Mucosa of rectum (tissue), 2 donors: ENCODE data around the gene MDH1.

ENCODE experiments used
- H3K27ac ChIP-seq, 2 donors: one replicate each; pipeline ENCODE4 v1.7.0; 2013; ENCODE audit warnings: inconsistent platforms in 2 of 2, low read depth in 2 of 2, low read length in 2 of 2
- H3K27me3 ChIP-seq, 2 donors: one replicate each; pipeline ENCODE4 v1.7.0; 2013; ENCODE audit warnings: low read length in 2 of 2; ENCODE audit not compliant: control insufficient read depth in 2 of 2, insufficient read depth in 2 of 2
- H3K36me3 ChIP-seq, 2 donors: one replicate each; pipeline ENCODE4 v1.7.0; 2013; ENCODE audit warnings: low read length in 2 of 2; ENCODE audit not compliant: control insufficient read depth in 2 of 2, insufficient read depth in 2 of 2
- H3K4me1 ChIP-seq, 2 donors: one replicate each; pipeline ENCODE4 v1.7.0; 2013; ENCODE audit warnings: low read length in 2 of 2, mild to moderate bottlenecking in 1 of 2; ENCODE audit not compliant: control insufficient read depth in 2 of 2, insufficient read depth in 2 of 2
- H3K4me3 ChIP-seq, 2 donors: one replicate each; pipeline ENCODE4 v1.7.0; 2013; ENCODE audit warnings: low read length in 2 of 2
- H3K9ac ChIP-seq, 2 donors: one replicate each; pipeline ENCODE4 v1.7.0; 2013; ENCODE audit warnings: low read length in 2 of 2, low read depth in 1 of 2, mild to moderate bottlenecking in 1 of 2
- H3K9me3 ChIP-seq, 2 donors: one replicate each; pipeline ENCODE4 v1.7.0; 2013; ENCODE audit warnings: low read length in 2 of 2; ENCODE audit not compliant: control insufficient read depth in 2 of 2
- donor health status: healthy.
- donor health status: Normal muscosa, but diverticular disease.

MDH1 gene

DNA sequence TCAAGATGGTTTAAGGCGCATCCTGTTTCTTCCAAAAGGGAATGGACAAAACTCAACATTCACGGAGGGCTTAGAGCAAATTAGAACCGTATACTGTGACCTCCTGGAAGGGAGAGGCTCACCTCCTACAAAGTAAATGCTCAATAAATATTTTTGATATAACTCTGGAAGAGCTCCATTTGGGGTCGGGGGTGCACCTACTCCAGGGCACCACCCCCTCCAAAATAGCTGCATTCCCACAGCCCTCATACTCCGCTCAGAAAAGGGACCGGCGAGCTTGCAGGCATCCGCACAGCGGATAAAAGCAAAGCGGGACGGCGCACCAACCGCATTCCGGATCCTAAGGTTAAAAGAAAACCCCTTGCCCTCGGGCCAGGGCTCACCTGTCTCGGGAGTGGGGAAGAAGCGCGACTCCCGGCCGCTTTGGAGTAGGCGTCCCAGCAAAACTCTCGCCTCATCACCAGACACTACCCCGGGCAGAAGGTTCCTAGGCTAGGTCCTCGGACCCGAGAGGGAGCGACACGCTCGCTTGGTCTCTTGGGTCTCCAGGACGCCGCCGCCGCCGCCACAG is 864 bp upstream of the MDH1 start:
- Histone ChIP-seq H3K9me3 (no peaks in the 10 kb centered on the region), H3K9ac (peak overlapping the region; percentile 85 to 96), H3K27ac (peak overlapping the region; percentile 92 to 94), H3K4me1 (peaks cover 4 to 19% of the 10 kb centered on the region in 2 donors), H3K36me3 (peaks cover 0 to 3% of the 10 kb centered on the region in 2 donors), H3K27me3 (no peaks in the 10 kb centered on the region), H3K4me3 (peak overlapping the region; percentile 92 to 100)

DNA sequence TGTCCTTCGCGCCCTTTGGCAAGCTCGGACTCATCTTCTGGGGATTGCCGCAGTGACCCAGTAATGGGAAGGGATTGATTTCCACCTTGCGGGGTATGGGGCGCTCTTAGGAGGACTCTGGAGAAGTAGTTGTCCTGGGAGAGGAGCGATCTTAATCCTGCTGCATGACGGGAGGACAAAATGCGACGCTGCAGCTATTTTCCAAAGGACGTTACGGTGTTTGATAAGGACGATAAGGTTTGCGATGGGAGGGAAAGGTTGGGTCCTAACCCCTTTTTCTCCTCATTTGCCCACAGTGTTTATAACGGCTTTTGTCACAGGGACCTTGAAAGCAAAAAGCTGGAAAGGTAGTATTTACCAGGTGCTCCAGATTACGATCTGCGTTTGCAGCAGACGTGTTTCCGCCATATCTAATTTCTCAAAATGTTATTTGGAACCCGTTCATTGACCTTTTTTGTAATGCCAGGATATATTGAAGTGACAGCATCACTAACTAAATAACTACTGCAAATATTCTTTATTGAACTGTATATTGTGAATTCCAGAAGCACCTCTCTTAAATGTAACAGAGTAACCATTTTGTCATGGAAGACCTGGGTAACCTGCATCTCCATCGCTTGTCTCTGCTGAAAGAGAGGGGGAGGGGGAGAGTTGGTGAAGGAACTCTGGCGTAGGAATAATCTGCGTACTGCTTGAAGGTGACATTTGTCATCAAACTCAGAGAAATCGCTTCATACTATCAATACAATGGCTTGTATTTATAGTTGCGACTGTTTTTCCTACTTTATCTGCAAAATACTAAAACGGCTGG is 590 bp downstream of the MDH1 start:
- peak overlapping the region; percentile 85 to 96 for H3K9ac ChIP-seq
- H3K36me3 ChIP-seq, result peaks cover 4 to 5% of the 10 kb centered on the region in 2 donors
- H3K4me1 ChIP-seq, result peaks cover 4 to 19% of the 10 kb centered on the region in 2 donors
- H3K27ac ChIP-seq, result peak overlapping the region; percentile 92 to 94
- H3K9me3 ChIP-seq, result no peaks in the 10 kb centered on the region
- no peaks in the 10 kb centered on the region for H3K27me3 ChIP-seq
- peak overlapping the region; percentile 92 to 100 for H3K4me3 ChIP-seq

DNA sequence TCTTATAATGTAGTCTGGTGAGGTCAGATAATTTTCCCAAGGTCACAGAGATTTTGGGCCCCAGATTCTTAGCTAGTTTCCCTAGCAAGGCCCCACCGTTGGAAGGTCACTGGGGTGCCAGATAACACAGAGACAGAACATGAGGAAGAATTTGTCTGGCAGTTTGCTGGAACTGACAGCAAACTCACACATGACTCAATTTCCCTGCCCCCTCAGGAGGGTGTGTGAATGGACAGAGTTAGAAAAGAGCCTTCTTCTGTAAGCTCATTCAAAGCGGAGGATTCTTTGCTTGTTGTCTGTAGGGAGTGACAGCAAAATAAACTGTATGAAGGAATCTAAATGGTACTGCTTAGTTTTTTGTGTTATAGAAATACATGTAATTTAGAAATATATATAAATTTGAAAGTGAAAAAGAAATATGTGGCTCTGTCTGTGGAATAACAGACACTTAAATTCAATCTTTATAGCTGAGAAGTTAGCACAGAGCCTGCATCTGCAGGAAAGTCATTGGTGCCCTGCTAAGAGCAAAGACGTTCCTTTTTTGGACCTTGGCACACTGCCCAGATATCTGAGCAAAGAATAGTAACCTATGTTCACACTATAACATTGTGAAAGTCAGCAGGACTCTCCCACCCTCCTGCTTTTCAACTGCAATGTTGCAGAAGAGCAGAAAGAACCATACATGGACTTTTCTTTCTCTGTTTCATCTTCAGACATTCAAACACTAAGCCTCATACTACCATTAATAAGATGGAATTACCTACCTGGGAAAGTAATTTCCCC is 2.1 kb downstream of the MDH1 start:
- Histone ChIP-seq H3K4me3 (no peak overlapping the region), H3K27me3 (no peaks in the 10 kb centered on the region), H3K9me3 (no peaks in the 10 kb centered on the region), H3K27ac (no peak overlapping the region), H3K36me3 (peaks cover 16% of the 10 kb centered on the region in 2 donors), H3K4me1 (peaks cover 4 to 19% of the 10 kb centered on the region in 2 donors), H3K9ac (no peak overlapping the region)

DNA sequence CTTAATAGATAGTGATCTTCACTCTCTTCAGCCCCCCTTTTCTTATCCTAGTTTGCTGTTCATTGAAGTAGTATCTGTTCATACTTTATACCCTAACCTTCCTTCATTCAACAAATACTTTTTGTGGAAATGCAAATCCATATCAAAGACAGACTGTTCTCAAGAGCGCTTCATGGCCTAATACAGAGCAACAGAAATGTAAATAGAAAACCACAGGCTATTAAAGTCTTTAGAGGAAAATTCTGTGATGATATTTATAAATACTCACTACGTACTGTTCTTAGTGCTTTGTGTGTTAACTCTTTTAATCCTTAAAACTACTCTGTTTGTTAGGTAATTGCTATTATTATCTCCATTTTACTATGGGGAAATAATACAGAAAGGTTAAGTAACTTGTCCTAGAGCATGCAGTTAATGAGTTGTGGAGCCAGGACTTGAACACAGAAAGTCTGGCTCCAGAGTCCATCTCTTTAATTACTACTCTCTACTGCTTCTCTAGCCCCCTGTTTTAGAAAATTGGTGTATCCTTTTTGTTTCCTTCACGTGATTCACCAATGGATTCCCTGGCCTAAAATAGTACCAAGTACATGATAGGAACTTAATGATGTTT is 2.9 kb downstream of the MDH1 start:
- no peak overlapping the region for H3K4me3 ChIP-seq
- H3K27ac ChIP-seq, result no peak overlapping the region

DNA sequence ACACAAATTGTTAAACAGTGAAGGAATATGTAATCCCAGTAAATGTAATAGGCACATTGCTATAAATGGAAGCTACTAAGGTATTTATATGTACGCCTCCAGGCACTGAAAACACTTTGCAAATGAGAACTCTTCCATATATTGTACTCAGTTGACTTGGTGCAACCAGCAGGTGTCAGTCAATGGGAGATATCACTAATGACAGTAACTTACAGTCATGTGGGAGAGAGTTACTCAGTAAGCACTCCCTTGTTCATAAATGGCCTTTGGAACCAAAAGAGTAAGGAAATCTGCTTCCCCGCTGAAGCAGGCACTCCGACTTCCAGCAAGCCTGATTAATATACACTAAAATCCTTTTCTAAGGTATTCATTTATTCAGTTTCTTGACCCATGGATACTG is 5.9 kb downstream of the MDH1 start:
- Histone ChIP-seq H3K27ac (no peak overlapping the region), H3K9me3 (no peaks in the 10 kb centered on the region), H3K9ac (no peak overlapping the region), H3K27me3 (no peaks in the 10 kb centered on the region), H3K36me3 (peaks cover 22 to 27% of the 10 kb centered on the region in 2 donors), H3K4me1 (peaks cover 6 to 10% of the 10 kb centered on the region in 2 donors), H3K4me3 (no peak overlapping the region)

More for the DNA sequence above, 2.9 kb downstream of the MDH1 start:
- Histone ChIP-seq H3K9me3 (no peaks in the 10 kb centered on the region), H3K4me1 (peaks cover 9 to 19% of the 10 kb centered on the region in 2 donors), H3K27me3 (no peaks in the 10 kb centered on the region), H3K9ac (no peak overlapping the region), H3K36me3 (peaks cover 16% of the 10 kb centered on the region in 2 donors)

DNA sequence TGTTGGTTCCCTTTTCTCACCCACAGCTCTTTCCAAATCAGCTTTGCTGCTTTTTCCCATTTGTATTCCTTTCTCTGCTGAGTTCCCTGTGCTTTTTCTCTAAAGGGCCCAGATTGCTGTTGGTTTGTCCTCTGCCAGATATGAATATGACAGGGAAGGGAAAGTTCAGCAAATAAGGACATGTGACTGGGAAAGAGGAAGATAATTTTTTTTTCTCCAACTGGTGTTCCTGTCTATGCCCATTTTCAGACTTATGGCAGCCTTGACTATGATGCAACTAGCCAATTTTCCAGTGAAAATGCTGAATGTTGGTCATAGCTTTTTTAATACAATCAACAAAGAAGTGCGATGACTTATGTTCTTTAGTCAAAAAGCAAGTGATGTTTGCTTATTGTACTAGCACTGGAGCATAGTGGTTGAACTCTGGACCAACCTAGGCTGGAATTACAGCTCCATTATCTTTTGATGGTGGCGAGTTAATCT is 7.7 kb downstream of the MDH1 start:
- peaks cover 32 to 37% of the 10 kb centered on the region in 2 donors for H3K36me3 ChIP-seq
- H3K9me3 ChIP-seq, result no peaks in the 10 kb centered on the region
- H3K9ac ChIP-seq, result no peak overlapping the region
- no peak overlapping the region for H3K4me3 ChIP-seq
- no peak overlapping the region for H3K27ac ChIP-seq
- H3K27me3 ChIP-seq, result no peaks in the 10 kb centered on the region
- H3K4me1 ChIP-seq, result peaks cover 0 to 5% of the 10 kb centered on the region in 2 donors

DNA sequence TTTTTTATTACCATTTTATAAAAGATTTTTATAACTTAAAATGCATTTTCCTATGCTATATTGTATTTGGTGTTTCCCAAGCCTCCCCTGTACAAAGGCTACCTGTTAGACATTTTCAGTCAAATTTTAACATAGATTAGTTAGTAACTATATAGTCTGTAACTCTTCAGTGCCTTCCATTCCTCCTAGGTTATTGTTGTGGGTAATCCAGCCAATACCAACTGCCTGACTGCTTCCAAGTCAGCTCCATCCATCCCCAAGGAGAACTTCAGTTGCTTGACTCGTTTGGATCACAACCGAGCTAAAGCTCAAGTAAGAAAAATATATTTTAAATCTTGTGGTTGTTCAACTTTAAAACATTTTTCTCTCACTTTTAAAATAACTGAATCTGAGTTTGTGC is 10.2 kb downstream of the MDH1 start:
- Histone ChIP-seq H3K4me1 (peaks cover 0 to 5% of the 10 kb centered on the region in 2 donors), H3K36me3 (peaks cover 35 to 39% of the 10 kb centered on the region in 2 donors), H3K9ac (no peak overlapping the region), H3K27me3 (no peaks in the 10 kb centered on the region), H3K27ac (no peak overlapping the region), H3K4me3 (no peak overlapping the region), H3K9me3 (no peaks in the 10 kb centered on the region)

DNA sequence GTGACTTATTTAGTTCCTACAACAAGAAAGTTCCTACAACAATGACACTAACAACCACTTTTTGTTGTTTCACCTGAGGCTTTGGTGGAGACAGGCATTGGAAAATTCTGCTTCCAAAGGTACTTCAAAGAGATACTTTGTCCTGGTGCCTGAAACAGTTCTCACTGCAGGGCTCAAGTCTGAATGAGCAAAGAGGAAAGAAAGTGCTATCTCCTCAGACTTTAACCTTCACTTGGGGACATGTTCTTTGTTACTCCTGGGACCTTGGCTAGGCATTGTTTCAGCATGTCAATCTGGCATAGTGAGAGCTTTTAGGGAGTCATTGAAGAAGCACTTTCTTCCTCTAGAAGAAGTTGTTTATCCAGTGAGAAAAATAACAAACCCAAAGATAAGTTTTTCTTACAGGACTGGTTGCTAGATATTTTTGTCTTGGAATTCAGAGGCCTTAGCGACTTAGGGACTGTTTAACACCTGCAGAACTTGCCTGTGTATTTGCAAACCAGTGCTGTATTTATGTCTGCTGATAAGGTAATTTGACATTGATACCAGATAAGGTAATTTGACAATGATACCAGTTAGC is 12.2 kb downstream of the MDH1 start:
- H3K27me3 ChIP-seq, result no peaks in the 10 kb centered on the region
- H3K36me3 ChIP-seq, result peaks cover 41 to 45% of the 10 kb centered on the region in 2 donors
- no peaks in the 10 kb centered on the region for H3K9me3 ChIP-seq

DNA sequence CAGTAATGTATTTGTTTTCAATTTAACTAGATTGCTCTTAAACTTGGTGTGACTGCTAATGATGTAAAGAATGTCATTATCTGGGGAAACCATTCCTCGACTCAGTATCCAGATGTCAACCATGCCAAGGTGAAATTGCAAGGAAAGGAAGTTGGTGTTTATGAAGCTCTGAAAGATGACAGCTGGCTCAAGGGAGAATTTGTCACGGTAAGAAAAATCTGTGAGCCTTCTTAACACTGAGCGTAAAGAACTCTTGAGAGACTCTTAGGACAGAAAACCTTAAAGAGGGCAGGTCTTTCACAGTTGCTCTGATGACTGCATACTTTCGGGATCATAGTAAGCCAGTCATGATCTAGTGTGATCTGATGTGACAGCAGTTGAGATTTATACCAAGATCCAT is 15.9 kb downstream of the MDH1 start:
- Histone ChIP-seq H3K4me1 (no peaks in the 10 kb centered on the region), H3K9me3 (no peaks in the 10 kb centered on the region), H3K9ac (no peak overlapping the region), H3K27ac (no peak overlapping the region), H3K36me3 (peaks cover 41 to 51% of the 10 kb centered on the region in 2 donors), H3K27me3 (no peaks in the 10 kb centered on the region), H3K4me3 (no peak overlapping the region)

More for the DNA sequence above, 12.2 kb downstream of the MDH1 start:
- peaks cover 0 to 5% of the 10 kb centered on the region in 2 donors for H3K4me1 ChIP-seq
- H3K9ac ChIP-seq, result no peak overlapping the region
- no peak overlapping the region for H3K27ac ChIP-seq
- H3K4me3 ChIP-seq, result no peak overlapping the region
